Measurements from ENCODE around the gene SORCS2.

The SORCS2 gene

GRCh38 chr4:7309181-7309580 is 116.8 kb downstream of the SORCS2 start:
- DNase-seq = no peak

GRCh38 chr4:7309636-7310390 is 117.5 kb downstream of the SORCS2 start:
- DNase-seq = no peak

GRCh38 chr4:7310451-7310850 is 118.1 kb downstream of the SORCS2 start:
- DNase-seq = no peak

- DNase-seq = no peak
Measured at GRCh38 chr4:7311205-7311604, 118.9 kb downstream of the SORCS2 start.

GRCh38 chr4:7312691-7313090 is 120.4 kb downstream of the SORCS2 start:
- no peak for DNase-seq

GRCh38 chr4:7313347-7313811 is 121.0 kb downstream of the SORCS2 start:
- DNase-seq = no peak

- no peak for DNase-seq
Measured at GRCh38 chr4:7313991-7314390, 121.7 kb downstream of the SORCS2 start.

GRCh38 chr4:7315286-7315685 is 122.9 kb downstream of the SORCS2 start:
- DNase-seq = no peak

- DNase-seq = no peak
Measured at GRCh38 chr4:7315935-7316334, 123.6 kb downstream of the SORCS2 start.

GRCh38 chr4:7319024-7319423 is 126.7 kb downstream of the SORCS2 start:
- DNase-seq = no peak

- no peak for DNase-seq
Measured at GRCh38 chr4:7320206-7320797, 128.0 kb downstream of the SORCS2 start.

GRCh38 chr4:7322166-7322991 is 130.0 kb downstream of the SORCS2 start:
- DNase-seq = no peak

GRCh38 chr4:7323461-7323871 is 131.1 kb downstream of the SORCS2 start:
- no peak for DNase-seq

GRCh38 chr4:7323872-7324650 is 131.7 kb downstream of the SORCS2 start:
- no peak for DNase-seq

- no peak for DNase-seq
Measured at GRCh38 chr4:7324651-7325121, 132.3 kb downstream of the SORCS2 start.

GRCh38 chr4:7325541-7325940 is 133.2 kb downstream of the SORCS2 start:
- no peak for DNase-seq

GRCh38 chr4:7326306-7326692 is 134.0 kb downstream of the SORCS2 start:
- DNase-seq = no peak

GRCh38 chr4:7326693-7327340 is 134.5 kb downstream of the SORCS2 start:
- no peak for DNase-seq

GRCh38 chr4:7327341-7327885 is 135.1 kb downstream of the SORCS2 start:
- DNase-seq = no peak

GRCh38 chr4:7328162-7328912 is 136.0 kb downstream of the SORCS2 start:
- DNase-seq = no peak
